MM.1S (cell line): ENCODE data around the gene SAA4.
"Not testable (repeated sequence)": the region's sequence is repeated elsewhere in the genome, so short reads cannot be mapped to it uniquely, and the experiment has no call there.

ENCODE experiments used
- EZH2phosphoT487 ChIP-seq: fragments of 300-600 bp; sonication (generic); IDR thresholded peaks from 2 replicates; pipeline ENCODE4 v1.6.1; 2018; ENCODE audit warnings: antibody characterized with exemption, low read length
- TF ChIP-seq, protein P1 (sequence below): fragments of 300-600 bp; sonication (generic); IDR thresholded peaks from 2 replicates; pipeline ENCODE4 v1.5.1; 2016; ENCODE audit warnings: antibody characterized with exemption, low read length, mixed read lengths

DNA sequence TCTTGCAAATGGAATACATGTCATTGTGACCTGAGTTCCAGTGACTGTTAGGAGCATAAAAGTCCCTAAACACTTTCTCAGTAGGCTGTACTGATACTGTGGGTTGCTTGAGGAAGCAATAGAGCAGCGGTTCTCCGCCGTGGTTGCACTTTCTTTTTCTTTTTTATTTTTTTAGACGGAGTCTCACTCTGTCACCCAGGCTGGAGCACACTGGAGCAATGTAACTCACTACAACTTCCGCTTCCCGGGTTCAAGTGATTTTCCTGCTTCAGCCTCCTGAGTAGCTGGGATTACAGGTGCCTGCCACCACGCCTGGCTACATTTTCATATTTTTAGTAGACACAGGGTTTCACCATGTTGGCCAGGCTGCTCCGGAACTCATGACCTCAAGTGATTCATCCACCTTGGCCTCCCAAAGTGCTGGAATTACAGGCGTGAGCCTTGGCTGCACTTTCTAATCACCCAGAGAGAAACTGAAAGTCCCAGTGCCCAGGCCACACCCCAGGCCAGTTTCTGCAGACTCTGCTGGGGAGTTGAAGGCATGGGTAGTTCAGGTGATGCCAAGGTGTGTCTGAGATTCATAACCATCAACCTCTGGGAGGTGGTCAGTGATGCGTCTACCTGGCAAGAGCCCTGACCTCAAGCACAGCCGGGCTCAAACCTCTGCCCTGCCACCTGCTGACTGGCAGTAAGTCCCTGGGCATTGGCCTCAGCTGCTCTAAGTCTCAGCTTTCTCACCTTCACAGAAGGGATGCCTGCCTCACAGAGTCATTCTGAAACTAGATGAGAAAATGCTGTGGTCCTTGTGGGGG lies 10.0 kb upstream of the SAA4 start:
- TF ChIP-seq, protein P1, sequence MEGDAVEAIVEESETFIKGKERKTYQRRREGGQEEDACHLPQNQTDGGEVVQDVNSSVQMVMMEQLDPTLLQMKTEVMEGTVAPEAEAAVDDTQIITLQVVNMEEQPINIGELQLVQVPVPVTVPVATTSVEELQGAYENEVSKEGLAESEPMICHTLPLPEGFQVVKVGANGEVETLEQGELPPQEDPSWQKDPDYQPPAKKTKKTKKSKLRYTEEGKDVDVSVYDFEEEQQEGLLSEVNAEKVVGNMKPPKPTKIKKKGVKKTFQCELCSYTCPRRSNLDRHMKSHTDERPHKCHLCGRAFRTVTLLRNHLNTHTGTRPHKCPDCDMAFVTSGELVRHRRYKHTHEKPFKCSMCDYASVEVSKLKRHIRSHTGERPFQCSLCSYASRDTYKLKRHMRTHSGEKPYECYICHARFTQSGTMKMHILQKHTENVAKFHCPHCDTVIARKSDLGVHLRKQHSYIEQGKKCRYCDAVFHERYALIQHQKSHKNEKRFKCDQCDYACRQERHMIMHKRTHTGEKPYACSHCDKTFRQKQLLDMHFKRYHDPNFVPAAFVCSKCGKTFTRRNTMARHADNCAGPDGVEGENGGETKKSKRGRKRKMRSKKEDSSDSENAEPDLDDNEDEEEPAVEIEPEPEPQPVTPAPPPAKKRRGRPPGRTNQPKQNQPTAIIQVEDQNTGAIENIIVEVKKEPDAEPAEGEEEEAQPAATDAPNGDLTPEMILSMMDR: not testable (repeated sequence)
- not testable (repeated sequence) for TF ChIP-seq EZH2phosphoT487
